Calu3 (cell line): ENCODE measurements around the gene HIF1A. TPM values are rescaled to one million over a fixed set of nuclear protein-coding genes. Genes with fewer than 3 reads are reported as not detected.

Source experiments
- BruUV-seq: library from RNA; stranded (reverse); fragments of 400-500 nt; replicated peaks from 2 replicates; lab custom pipeline; 2021; lab: Mats Ljungman, UMichigan
- CTCF ChIA-PET: fragments of 300-600 bp; sonication (Branson Sonifier 250); formaldehyde crosslinking; loops from one replicate; lab custom pipeline; 2022; ENCODE audit warnings: antibody characterized with exemption; lab: Charles Lee
- DNase-seq: peaks from one replicate; pipeline ENCODE4 v3.0.0; 2022
- H3K27ac Mint-ChIP-seq: one replicate; pipeline ENCODE4 v1.8.0; 2022; ENCODE audit warnings: mixed read lengths; ENCODE audit not compliant: unreplicated experiment
- H3K27me3 Mint-ChIP-seq: one replicate; pipeline ENCODE4 v1.8.0; 2022; ENCODE audit warnings: mixed read lengths; ENCODE audit not compliant: unreplicated experiment
- H3K36me3 Mint-ChIP-seq: one replicate; pipeline ENCODE4 v1.8.0; 2022; ENCODE audit warnings: mild to moderate bottlenecking, moderate library complexity, mixed read lengths; ENCODE audit not compliant: insufficient read depth, unreplicated experiment
- H3K4me1 Mint-ChIP-seq: one replicate; pipeline ENCODE4 v1.8.0; 2022; ENCODE audit warnings: mild to moderate bottlenecking, low read depth, mixed read lengths; ENCODE audit not compliant: unreplicated experiment
- H3K4me3 Mint-ChIP-seq: one replicate; pipeline ENCODE4 v1.8.0; 2022; ENCODE audit warnings: mild to moderate bottlenecking, low read depth, moderate library complexity, mixed read lengths; ENCODE audit not compliant: unreplicated experiment
- H3K9me3 Mint-ChIP-seq: one replicate; pipeline ENCODE4 v1.8.0; 2022; ENCODE audit warnings: low read depth, mixed read lengths; ENCODE audit not compliant: unreplicated experiment
- intact Hi-C: fragments of 100-400 bp; cut with micrococcal nuclease; formaldehyde crosslinking; loops from one replicate; pipeline ENCODE4 v1.10.0; 2022; ENCODE audit not compliant: unreplicated experiment
- total RNA-seq: library from RNA; stranded (reverse); gene quantifications from 2 replicates; pipeline ENCODE4 v1.2.3, GENCODE V29; 2022
- TF ChIP-seq, protein P1 (sequence below): fragments of 200-600 bp; IDR thresholded peaks from one replicate; pipeline ENCODE4 v1.8.0; 2022; ENCODE audit warnings: antibody characterized with exemption; ENCODE audit not compliant: unreplicated experiment

Gene HIF1A
- total RNA-seq, 1 experiment from 2014 or later = 229 TPM

DNA sequence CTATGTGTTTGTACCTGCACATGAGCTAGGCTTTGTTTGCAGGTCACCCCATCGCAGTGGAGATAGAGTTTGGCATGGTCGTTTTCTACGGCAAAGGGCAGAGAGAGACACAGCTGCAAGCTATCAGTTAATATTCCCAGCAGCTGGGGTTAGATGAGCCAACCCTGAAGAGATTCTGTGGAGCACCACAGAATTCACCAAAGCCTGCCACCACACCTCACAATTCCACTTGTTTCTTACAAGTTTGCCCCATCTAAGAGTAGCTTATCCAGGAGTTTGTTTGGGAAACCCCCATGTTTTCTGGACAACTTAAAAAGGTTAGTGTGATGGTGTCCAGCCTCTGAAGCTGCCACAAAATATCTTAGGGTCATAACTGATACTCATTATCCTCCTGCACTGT is 20.0 kb upstream of the HIF1A start:
- no peaks in the 10 kb centered on the region for H3K36me3 Mint-ChIP-seq
- no peaks in the 10 kb centered on the region for H3K4me1 Mint-ChIP-seq
- intact Hi-C loops = no loop called here
- no peak overlapping the region for H3K4me3 Mint-ChIP-seq
- H3K27me3 Mint-ChIP-seq = no peaks in the 10 kb centered on the region
- CTCF ChIA-PET = no interaction called here
- no peaks in the 10 kb centered on the region for H3K9me3 Mint-ChIP-seq
- H3K27ac Mint-ChIP-seq = no peak overlapping the region
- DNase-seq = no peak
- TF ChIP-seq, protein P1, sequence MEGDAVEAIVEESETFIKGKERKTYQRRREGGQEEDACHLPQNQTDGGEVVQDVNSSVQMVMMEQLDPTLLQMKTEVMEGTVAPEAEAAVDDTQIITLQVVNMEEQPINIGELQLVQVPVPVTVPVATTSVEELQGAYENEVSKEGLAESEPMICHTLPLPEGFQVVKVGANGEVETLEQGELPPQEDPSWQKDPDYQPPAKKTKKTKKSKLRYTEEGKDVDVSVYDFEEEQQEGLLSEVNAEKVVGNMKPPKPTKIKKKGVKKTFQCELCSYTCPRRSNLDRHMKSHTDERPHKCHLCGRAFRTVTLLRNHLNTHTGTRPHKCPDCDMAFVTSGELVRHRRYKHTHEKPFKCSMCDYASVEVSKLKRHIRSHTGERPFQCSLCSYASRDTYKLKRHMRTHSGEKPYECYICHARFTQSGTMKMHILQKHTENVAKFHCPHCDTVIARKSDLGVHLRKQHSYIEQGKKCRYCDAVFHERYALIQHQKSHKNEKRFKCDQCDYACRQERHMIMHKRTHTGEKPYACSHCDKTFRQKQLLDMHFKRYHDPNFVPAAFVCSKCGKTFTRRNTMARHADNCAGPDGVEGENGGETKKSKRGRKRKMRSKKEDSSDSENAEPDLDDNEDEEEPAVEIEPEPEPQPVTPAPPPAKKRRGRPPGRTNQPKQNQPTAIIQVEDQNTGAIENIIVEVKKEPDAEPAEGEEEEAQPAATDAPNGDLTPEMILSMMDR = no peak
- BruUV-seq = no TSS peak

DNA sequence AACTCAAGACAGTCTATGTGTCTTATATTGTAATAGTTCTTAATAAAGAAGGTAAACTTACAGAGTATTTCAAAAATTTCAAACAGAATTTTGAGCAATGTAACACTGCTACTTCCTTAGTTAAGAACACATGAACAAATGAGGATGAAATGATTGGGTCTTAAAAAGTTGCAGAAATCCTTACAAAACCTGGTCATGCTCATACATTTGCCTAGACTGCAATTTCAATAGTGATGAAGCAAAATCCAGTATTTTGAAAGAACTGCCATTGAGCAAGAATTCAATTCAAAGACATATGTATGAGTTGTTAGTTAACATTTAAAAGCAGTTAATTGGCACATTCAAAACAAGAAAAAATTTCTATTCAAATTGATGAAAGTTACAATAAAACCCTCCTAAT is 17.8 kb upstream of the HIF1A start:
- no TSS peak for BruUV-seq
- H3K4me3 Mint-ChIP-seq = no peak overlapping the region
- no peaks in the 10 kb centered on the region for H3K27me3 Mint-ChIP-seq
- H3K27ac Mint-ChIP-seq = no peak overlapping the region
- H3K9me3 Mint-ChIP-seq = no peaks in the 10 kb centered on the region
- H3K4me1 Mint-ChIP-seq = no peaks in the 10 kb centered on the region
- intact Hi-C loops = no loop called here
- CTCF ChIA-PET = no interaction called here
- TF ChIP-seq, protein P1 = no peak
- no peaks in the 10 kb centered on the region for H3K36me3 Mint-ChIP-seq
- DNase-seq = no peak

DNA sequence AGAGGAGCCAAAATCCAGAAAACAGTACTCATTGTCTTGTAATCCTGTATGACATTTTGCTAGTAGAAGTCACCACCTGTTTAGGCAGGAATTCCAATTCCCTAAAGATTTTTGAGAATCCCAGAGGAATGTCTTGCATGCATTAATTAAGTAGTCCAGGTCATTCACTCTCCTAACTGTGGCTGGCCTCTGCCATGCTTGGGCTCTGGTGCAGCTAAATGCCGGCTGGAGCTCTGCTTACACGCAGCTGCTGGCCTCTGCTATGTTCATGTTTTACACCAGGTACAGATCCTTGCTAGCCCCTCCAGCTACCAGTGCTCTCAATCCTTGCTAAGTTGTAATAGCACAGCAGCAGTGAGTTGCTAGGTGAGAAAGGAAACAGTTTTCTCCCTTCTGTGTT is 16.3 kb upstream of the HIF1A start:
- intact Hi-C loops = no loop called here
- Mint-ChIP-seq H3K4me3 (no peak overlapping the region), H3K4me1 (no peaks in the 10 kb centered on the region), H3K27me3 (no peaks in the 10 kb centered on the region), H3K27ac (no peak overlapping the region), H3K9me3 (no peaks in the 10 kb centered on the region), H3K36me3 (no peaks in the 10 kb centered on the region)
- DNase-seq = no peak
- CTCF ChIA-PET = interaction anchor here (0.7 kb wide), 1 partner anchor 1984 kb away, joined by 3 read pairs; no protein-coding TSS in a partner anchor
- TF ChIP-seq, protein P1 = no peak
- no TSS peak for BruUV-seq

DNA sequence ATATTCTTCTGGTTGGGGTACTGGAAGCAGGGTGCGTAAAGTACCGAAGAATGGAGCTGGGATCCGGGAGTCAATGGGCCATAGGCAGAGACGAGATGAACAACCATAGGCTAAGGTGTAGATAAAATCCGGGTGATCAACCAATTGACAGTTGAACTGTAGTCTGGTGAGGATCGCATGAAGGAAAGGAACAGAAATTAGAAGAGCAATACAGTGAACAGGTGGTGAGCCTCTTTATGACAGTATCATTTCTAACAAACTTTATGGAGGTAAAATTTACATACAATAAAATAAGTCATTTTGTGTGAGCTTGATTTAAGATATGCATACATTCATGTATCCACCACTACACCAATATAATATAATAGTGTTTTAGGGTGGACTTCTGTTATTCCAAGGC is 13.9 kb upstream of the HIF1A start:
- Mint-ChIP-seq H3K27ac (no peak overlapping the region), H3K36me3 (no peaks in the 10 kb centered on the region), H3K4me1 (no peaks in the 10 kb centered on the region), H3K27me3 (no peaks in the 10 kb centered on the region), H3K9me3 (no peaks in the 10 kb centered on the region), H3K4me3 (no peak overlapping the region)
- no peak for DNase-seq
- intact Hi-C loops = no loop called here
- TF ChIP-seq, protein P1 = no peak
- CTCF ChIA-PET = no interaction called here
- no TSS peak for BruUV-seq
